22Rv1 (cell line): ENCODE data around the gene CSF3.
"Not testable (repeated sequence)": the region's sequence is repeated elsewhere in the genome, so short reads cannot be mapped to it uniquely, and the experiment has no call there.

ENCODE experiments used
- H3K27ac ChIP-seq: fragments of 450-650 bp; 2 replicates; pipeline ENCODE4 v1.5.1; 2017
- CTCF ChIP-seq: fragments of 450-650 bp; IDR thresholded peaks from 2 replicates; pipeline ENCODE4 v1.5.1; 2017; ENCODE audit warnings: mild to moderate bottlenecking
- ZFX ChIP-seq: fragments of 450-650 bp; IDR thresholded peaks from 2 replicates; pipeline ENCODE4 v1.6.1; 2017; ENCODE audit warnings: antibody characterized with exemption, borderline replicate concordance

The CSF3 gene

GRCh38 chr17:39997543-39997942 is 17.7 kb upstream of the CSF3 start:
- no peak for TF ChIP-seq ZFX
- no peak for TF ChIP-seq CTCF

GRCh38 chr17:39999067-39999466 is 16.2 kb upstream of the CSF3 start:
- no peak overlapping the region for H3K27ac ChIP-seq
- TF ChIP-seq CTCF: no peak
- no peak for TF ChIP-seq ZFX

More at GRCh38 chr17:39997543-39997942, 17.7 kb upstream of the CSF3 start:
- no peak overlapping the region for H3K27ac ChIP-seq

- TF ChIP-seq ZFX (no peak), CTCF (no peak)
- no peak overlapping the region for H3K27ac ChIP-seq
Measured at GRCh38 chr17:40000161-40000560, 15.1 kb upstream of the CSF3 start.

- not testable (repeated sequence) for H3K27ac ChIP-seq
Measured at GRCh38 chr17:40001335-40001734, 13.9 kb upstream of the CSF3 start.

GRCh38 chr17:40004072-40004471 is 11.2 kb upstream of the CSF3 start:
- TF ChIP-seq CTCF (no peak), ZFX (no peak)
- no peak overlapping the region for H3K27ac ChIP-seq

- no peak for TF ChIP-seq ZFX
- no peak for TF ChIP-seq CTCF
- no peak overlapping the region for H3K27ac ChIP-seq
Measured at GRCh38 chr17:40004712-40005111, 10.5 kb upstream of the CSF3 start.

- no peak for TF ChIP-seq ZFX
- TF ChIP-seq CTCF: no peak
Measured at GRCh38 chr17:40005520-40005919, 9.7 kb upstream of the CSF3 start.

GRCh38 chr17:40010946-40011500 is 4.2 kb upstream of the CSF3 start:
- not testable (repeated sequence) for H3K27ac ChIP-seq

More at GRCh38 chr17:40005520-40005919, 9.7 kb upstream of the CSF3 start:
- H3K27ac ChIP-seq: no peak overlapping the region

- H3K27ac ChIP-seq: not testable (repeated sequence)
Measured at GRCh38 chr17:40012017-40012647, 3.1 kb upstream of the CSF3 start.
